ENCODE measurements around the gene SLC41A3.

- no peak for TF ChIP-seq CTCF (IDR thresholded peaks at IDR 0.05)
- no peak for TF ChIP-seq POLR2A (IDR thresholded peaks at IDR 0.05)
Measured at GRCh38 chr3:126017362-126017761, 66.6 kb downstream of the SLC41A3 start.
